ENCODE results near the gene LHFPL3.

DNA sequence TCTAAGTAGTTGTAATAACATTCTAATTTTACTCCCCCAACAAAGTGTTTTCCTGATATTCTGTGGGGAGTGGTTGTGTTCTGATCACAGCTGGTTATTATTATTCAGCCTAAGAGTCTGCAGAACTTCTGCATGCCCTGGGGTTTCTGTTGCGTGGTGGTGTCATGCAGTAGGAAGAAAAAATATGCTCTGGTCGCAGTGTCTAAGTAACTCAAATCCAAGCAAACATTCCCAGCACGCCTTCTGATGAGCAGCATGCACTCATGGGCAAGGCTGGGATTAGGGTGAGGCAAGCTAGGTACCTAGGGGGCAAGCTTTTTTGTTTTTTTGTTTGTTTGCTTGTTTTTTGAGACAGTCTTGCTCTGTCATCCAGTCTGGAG lies 572.8 kb downstream of the LHFPL3 start:
- TF ChIP-seq, protein P1, sequence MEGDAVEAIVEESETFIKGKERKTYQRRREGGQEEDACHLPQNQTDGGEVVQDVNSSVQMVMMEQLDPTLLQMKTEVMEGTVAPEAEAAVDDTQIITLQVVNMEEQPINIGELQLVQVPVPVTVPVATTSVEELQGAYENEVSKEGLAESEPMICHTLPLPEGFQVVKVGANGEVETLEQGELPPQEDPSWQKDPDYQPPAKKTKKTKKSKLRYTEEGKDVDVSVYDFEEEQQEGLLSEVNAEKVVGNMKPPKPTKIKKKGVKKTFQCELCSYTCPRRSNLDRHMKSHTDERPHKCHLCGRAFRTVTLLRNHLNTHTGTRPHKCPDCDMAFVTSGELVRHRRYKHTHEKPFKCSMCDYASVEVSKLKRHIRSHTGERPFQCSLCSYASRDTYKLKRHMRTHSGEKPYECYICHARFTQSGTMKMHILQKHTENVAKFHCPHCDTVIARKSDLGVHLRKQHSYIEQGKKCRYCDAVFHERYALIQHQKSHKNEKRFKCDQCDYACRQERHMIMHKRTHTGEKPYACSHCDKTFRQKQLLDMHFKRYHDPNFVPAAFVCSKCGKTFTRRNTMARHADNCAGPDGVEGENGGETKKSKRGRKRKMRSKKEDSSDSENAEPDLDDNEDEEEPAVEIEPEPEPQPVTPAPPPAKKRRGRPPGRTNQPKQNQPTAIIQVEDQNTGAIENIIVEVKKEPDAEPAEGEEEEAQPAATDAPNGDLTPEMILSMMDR (IDR thresholded peaks at IDR 0.05 in 4 of 5, conservative IDR thresholded peaks at IDR 0.05 in 1 of 5) = no peak
- no peak for TF ChIP-seq POLR2A (IDR thresholded peaks at IDR 0.05)
